ENCODE measurements around the gene CAMK2B. TPM values are rescaled to one million over a fixed set of nuclear protein-coding genes. Genes with fewer than 3 reads are reported as not detected.

The CAMK2B gene
- total RNA-seq, 1 donor from 2014 or later, result 5.0 TPM

- ATAC-seq, result peak; percentile 13
- DNase-seq (ENCODE audit: low spot score), result no peak
Measured at GRCh38 chr7:44259547-44260457, 65.6 kb downstream of the CAMK2B start.

GRCh38 chr7:44258865-44259546 is 66.4 kb downstream of the CAMK2B start:
- DNase-seq (ENCODE audit: low spot score), result no peak
- no peak for ATAC-seq

- no peak for DNase-seq (ENCODE audit: low spot score)
- no peak for ATAC-seq
Measured at GRCh38 chr7:44258423-44258760, 67.0 kb downstream of the CAMK2B start.

- peak; percentile 70 for ATAC-seq
Measured at GRCh38 chr7:44257618-44258422, 67.6 kb downstream of the CAMK2B start.

GRCh38 chr7:44257213-44257612 is 68.2 kb downstream of the CAMK2B start:
- no peak for ATAC-seq
- no peak for DNase-seq (ENCODE audit: low spot score)

More at GRCh38 chr7:44257618-44258422, 67.6 kb downstream of the CAMK2B start:
- DNase-seq (ENCODE audit: low spot score), result peak; percentile 48

GRCh38 chr7:44256459-44256858 is 68.9 kb downstream of the CAMK2B start:
- no peak for ATAC-seq

GRCh38 chr7:44251881-44252280 is 73.5 kb downstream of the CAMK2B start:
- DNase-seq (ENCODE audit: low spot score), result no peak
- ATAC-seq, result no peak

More at GRCh38 chr7:44256459-44256858, 68.9 kb downstream of the CAMK2B start:
- no peak for DNase-seq (ENCODE audit: low spot score)

- DNase-seq (ENCODE audit: low spot score) (no peak), ATAC-seq (no peak)
Measured at GRCh38 chr7:44251269-44251668, 74.1 kb downstream of the CAMK2B start.

GRCh38 chr7:44249639-44250234 is 75.7 kb downstream of the CAMK2B start:
- no peak for ATAC-seq
- DNase-seq (ENCODE audit: low spot score), result no peak

GRCh38 chr7:44247868-44248651 is 77.3 kb downstream of the CAMK2B start:
- DNase-seq (ENCODE audit: low spot score), result no peak
- no peak for ATAC-seq

GRCh38 chr7:44246396-44247113 is 78.8 kb downstream of the CAMK2B start:
- no peak for DNase-seq (ENCODE audit: low spot score)
- ATAC-seq, result no peak

GRCh38 chr7:44244282-44244681 is 81.1 kb downstream of the CAMK2B start:
- ATAC-seq (no peak), DNase-seq (ENCODE audit: low spot score) (no peak)

- no peak for DNase-seq (ENCODE audit: low spot score)
- no peak for ATAC-seq
Measured at GRCh38 chr7:44242091-44242490, 83.3 kb downstream of the CAMK2B start.

GRCh38 chr7:44240983-44241510 is 84.3 kb downstream of the CAMK2B start:
- ATAC-seq (peak; percentile 96), DNase-seq (ENCODE audit: low spot score) (peak; percentile 75)

GRCh38 chr7:44240376-44240775 is 85.0 kb downstream of the CAMK2B start:
- ATAC-seq (no peak), DNase-seq (ENCODE audit: low spot score) (no peak)

GRCh38 chr7:44239361-44239760 is 86.0 kb downstream of the CAMK2B start:
- ATAC-seq (no peak), DNase-seq (ENCODE audit: low spot score) (no peak)

GRCh38 chr7:44238116-44238695 is 87.2 kb downstream of the CAMK2B start:
- DNase-seq (ENCODE audit: low spot score) (no peak), ATAC-seq (no peak)

GRCh38 chr7:44237696-44238095 is 87.7 kb downstream of the CAMK2B start:
- ATAC-seq (no peak), DNase-seq (ENCODE audit: low spot score) (no peak)

GRCh38 chr7:44236333-44236728 is 89.1 kb downstream of the CAMK2B start:
- ATAC-seq, result no peak

More at GRCh38 chr7:44236333-44236728, 89.1 kb downstream of the CAMK2B start:
- no peak for DNase-seq (ENCODE audit: low spot score)

Data from left lobe of liver (tissue), 2 donors.